ENCODE measurements around the gene CCL27.

DNA sequence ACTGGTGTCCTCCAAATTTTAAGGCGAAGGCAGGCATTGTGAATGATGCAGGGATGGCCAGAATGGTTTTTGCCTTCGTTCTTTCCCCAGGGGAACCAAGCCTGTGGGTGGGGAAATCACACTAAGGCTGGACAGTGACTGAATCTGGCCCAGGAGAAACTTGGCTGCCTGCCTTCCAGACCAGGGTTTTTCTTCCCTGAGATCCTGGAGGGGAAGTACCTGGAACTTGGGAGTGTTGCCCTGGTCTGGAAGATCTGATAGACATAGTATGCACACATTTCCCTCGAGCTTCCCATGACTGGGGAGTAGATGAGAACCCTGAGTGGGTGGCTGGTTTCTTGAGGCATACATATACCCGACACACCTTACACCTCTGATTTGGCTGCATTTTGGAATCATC lies 11.1 kb downstream of the CCL27 start:
- no peak for TF ChIP-seq POLR2A (IDR thresholded peaks at IDR 0.05; ENCODE audit: low read length)
- no peak for TF ChIP-seq GATA1 (IDR thresholded peaks at IDR 0.05; ENCODE audit: low read depth, low read length)
